SK-N-MC (cell line): ENCODE data around the gene GSK3B.

Experiments used
- EZH2 ChIP-seq: fragments of 200-600 bp; sonication (generic); IDR thresholded peaks from one replicate; pipeline ENCODE4 v1.6.1; 2017; ENCODE audit warnings: antibody characterized with exemption
- FOXP2 ChIP-seq: optimal IDR thresholded peaks from 2 replicates; pipeline ENCODE3; 2011; ENCODE audit warnings: mild to moderate bottlenecking, moderate library complexity; ENCODE audit not compliant: insufficient read depth; ENCODE audit errors: extremely low read length, control extremely low read depth
- POLR2AphosphoS5 ChIP-seq: IDR thresholded peaks from 2 replicates; pipeline ENCODE4 v1.6.1; 2012; ENCODE audit warnings: mild to moderate bottlenecking, low read depth, low read length, borderline replicate concordance

DNA sequence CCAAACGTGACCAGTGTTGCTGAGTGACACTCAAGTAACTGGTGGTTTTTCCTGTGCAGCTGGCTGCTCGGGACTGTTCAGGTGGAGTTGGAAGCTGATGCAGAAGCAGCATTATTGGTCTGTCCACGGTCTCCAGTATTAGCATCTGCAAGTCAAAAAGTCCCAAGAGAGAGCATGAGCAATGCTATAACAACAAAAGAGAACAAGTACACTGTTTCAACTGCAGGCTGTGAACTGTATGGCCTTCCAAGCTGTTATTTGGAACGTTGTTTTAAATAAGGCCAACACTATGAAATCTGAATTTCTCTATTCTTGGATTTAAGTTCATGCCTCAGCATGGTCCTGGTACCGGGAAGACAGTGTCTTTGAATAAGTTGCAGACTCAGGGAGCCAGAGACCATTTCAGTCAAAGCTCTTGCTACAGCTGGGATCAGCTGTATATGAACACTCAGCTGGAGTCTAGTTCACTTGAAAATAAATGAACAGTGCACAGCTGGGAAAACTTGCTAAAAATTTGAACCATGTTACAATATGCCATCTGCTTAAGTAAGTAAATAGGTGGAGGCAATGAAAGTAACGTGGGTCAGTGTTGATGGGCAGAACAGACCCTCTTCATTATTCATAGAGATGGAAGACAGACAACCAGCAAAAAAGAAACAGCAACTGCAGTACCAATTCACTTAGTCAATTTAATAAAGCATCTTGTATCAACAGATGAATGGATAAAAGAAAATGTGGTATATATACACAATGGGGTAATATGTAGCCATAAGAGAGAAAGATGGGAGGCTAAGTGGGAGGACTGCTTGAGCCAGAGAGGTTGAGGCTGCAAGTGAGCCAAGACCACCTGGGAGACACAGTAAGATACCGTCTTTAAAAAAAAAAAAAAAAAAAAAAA is 267.3 kb downstream of the GSK3B start:
- TF ChIP-seq EZH2 = no peak
- TF ChIP-seq POLR2AphosphoS5 = no peak
- no peak for TF ChIP-seq FOXP2
